OCI-LY1 (cell line): ENCODE data around the gene UBE4B.

Experiments
- H2AFZ ChIP-seq: fragments of 200-600 bp; sonication (generic), shearing (Covaris generic); 2 replicates; pipeline ENCODE4 v1.6.0; 2014; ENCODE audit warnings: antibody characterized with exemption, mild to moderate bottlenecking, low read length
- H3F3A ChIP-seq: fragments of 200-600 bp; sonication (generic), shearing (Covaris generic); 2 replicates; pipeline ENCODE4 v1.6.0; 2014; ENCODE audit warnings: mild to moderate bottlenecking, antibody characterized with exemption, low read length, moderate library complexity; ENCODE audit not compliant: insufficient read depth
- H3K27ac ChIP-seq: fragments of 200-600 bp; sonication (generic); 2 replicates; pipeline ENCODE4 v1.5.1; 2014; ENCODE audit warnings: low read length, mixed run types, mild to moderate bottlenecking, low read depth; ENCODE audit not compliant: poor library complexity, severe bottlenecking
- H3K27me3 ChIP-seq: fragments of 200-600 bp; sonication (generic); 2 replicates; pipeline ENCODE4 v1.6.0; 2014; ENCODE audit warnings: antibody characterized with exemption, mild to moderate bottlenecking, low read length, moderate library complexity; ENCODE audit not compliant: insufficient read depth
- H3K36me3 ChIP-seq: fragments of 200-600 bp; sonication (generic); 2 replicates; pipeline ENCODE4 v1.6.1; 2014; ENCODE audit warnings: mild to moderate bottlenecking, antibody characterized with exemption, low read length, moderate library complexity, mixed read lengths; ENCODE audit not compliant: insufficient read depth
- H3K4me1 ChIP-seq: fragments of 200-600 bp; sonication (generic); 2 replicates; pipeline ENCODE4 v1.5.1; 2014; ENCODE audit warnings: mild to moderate bottlenecking, low read length, moderate library complexity; ENCODE audit not compliant: insufficient read depth, severe bottlenecking
- H3K4me2 ChIP-seq: fragments of 200-600 bp; sonication (generic), shearing (Covaris generic); 2 replicates; pipeline ENCODE4 v1.6.1; 2014; ENCODE audit warnings: low read length
- H3K4me3 ChIP-seq: fragments of 200-600 bp; sonication (generic); 2 replicates; pipeline ENCODE4 v1.5.1; 2014; ENCODE audit warnings: low read length, low read depth, mild to moderate bottlenecking, mixed read lengths; ENCODE audit not compliant: poor library complexity, severe bottlenecking
- H3K79me2 ChIP-seq: fragments of 200-600 bp; shearing (Covaris generic); 2 replicates; pipeline ENCODE4 v1.6.1; 2016; ENCODE audit warnings: mixed run types, low read length, mixed read lengths; ENCODE audit not compliant: insufficient read depth
- H3K9ac ChIP-seq: fragments of 200-600 bp; sonication (generic), shearing (Covaris generic); 2 replicates; pipeline ENCODE4 v1.6.1; 2014; ENCODE audit warnings: mild to moderate bottlenecking, low read length, mixed read lengths
- H3K9me2 ChIP-seq: fragments of 200-600 bp; sonication (generic), shearing (Covaris generic); 2 replicates; pipeline ENCODE4 v1.6.1; 2014; ENCODE audit warnings: low read depth, mild to moderate bottlenecking, low read length, mixed read lengths
- H3K9me3 ChIP-seq: fragments of 200-600 bp; shearing (Covaris generic); 2 replicates; pipeline ENCODE4 v1.6.1; 2014; ENCODE audit warnings: low read length, mixed read lengths
- H4K20me1 ChIP-seq: fragments of 200-600 bp; sonication (generic), shearing (Covaris generic); 2 replicates; pipeline ENCODE4 v1.6.0; 2016; ENCODE audit warnings: mild to moderate bottlenecking, low read length; ENCODE audit not compliant: insufficient read depth
- CTCF ChIP-seq: fragments of 200-600 bp; sonication (generic), shearing (Covaris generic); IDR thresholded peaks from 2 replicates; pipeline ENCODE4 v1.5.1; 2017; ENCODE audit warnings: mild to moderate bottlenecking, antibody characterized with exemption, low read length, moderate library complexity, mixed read lengths
- EZH2 ChIP-seq: fragments of 200-600 bp; sonication (generic), shearing (Covaris generic); IDR thresholded peaks from 2 replicates; pipeline ENCODE4 v1.8.0; 2017; ENCODE audit warnings: borderline replicate concordance, mixed run types, mild to moderate bottlenecking, antibody characterized with exemption, low read length, moderate library complexity, mixed read lengths

Gene UBE4B

GRCh38 chr1:10177876-10178275 lies 145.1 kb downstream of the UBE4B start:
- Histone ChIP-seq H3K36me3 (peaks cover 29% of the 10 kb centered on the region), H3K9me2 (no peaks in the 10 kb centered on the region), H3K27me3 (no peaks in the 10 kb centered on the region), H3K79me2 (no peaks in the 10 kb centered on the region), H3K9ac (no peak overlapping the region), H4K20me1 (no peaks in the 10 kb centered on the region), H3K27ac (no peak overlapping the region), H3K9me3 (0 out of 2 replicates have a peak, but pooled peaks cover 4% of the 10 kb centered on the region), H3K4me2 (no peak overlapping the region), H3K4me3 (no peak overlapping the region), H3K4me1 (no peaks in the 10 kb centered on the region), H2AFZ (no peak overlapping the region), H3F3A (no peaks in the 10 kb centered on the region)
- TF ChIP-seq CTCF (no peak), EZH2 (no peak)

DNA sequence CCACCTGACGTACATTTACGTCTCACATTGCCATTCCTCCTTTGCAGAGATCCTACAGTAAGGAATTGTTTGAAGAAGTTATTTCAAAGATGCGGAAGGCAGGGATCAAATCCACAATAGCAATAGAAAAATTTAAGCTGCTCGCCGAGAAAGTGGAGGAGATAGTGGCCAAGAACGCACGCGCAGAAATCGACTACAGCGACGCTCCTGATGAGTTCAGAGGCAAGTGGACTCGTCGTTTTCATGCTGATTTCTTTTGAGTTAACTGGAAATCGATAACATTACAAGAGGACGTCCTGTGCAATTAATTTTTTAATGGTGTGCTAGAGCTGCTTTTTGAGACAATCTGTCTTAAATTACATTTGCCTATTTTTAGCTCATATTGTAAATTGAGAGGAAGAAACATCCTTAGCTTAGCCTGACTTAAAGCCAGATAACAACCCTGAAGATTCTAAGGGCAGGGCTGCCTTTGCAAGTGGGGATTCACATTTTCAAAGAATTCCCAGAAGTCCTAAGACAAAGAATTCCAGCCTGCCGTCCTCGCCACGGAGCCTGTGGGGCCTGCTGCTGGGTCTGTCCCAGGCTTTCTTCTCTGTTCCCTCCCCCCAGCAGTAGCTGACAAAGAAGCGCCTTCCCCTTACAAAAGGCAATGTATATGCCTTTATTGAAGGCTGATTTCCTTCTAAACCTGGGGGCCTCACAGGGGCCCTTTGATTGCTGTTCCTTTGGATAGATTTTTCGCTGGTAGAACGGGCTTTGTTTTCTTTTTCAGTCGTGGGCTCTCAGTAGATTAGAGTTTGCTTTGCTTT lies 146.0 kb downstream of the UBE4B start:
- no peaks in the 10 kb centered on the region for H3F3A ChIP-seq
- H3K4me1 ChIP-seq = no peaks in the 10 kb centered on the region
- H3K4me2 ChIP-seq = no peak overlapping the region
- no peak for TF ChIP-seq EZH2
- no peak for TF ChIP-seq CTCF
- peaks cover 28% of the 10 kb centered on the region for H3K36me3 ChIP-seq
- H4K20me1 ChIP-seq = no peaks in the 10 kb centered on the region
- H3K9me2 ChIP-seq = no peaks in the 10 kb centered on the region
- no peaks in the 10 kb centered on the region for H3K79me2 ChIP-seq
- no peak overlapping the region for H2AFZ ChIP-seq
- no peak overlapping the region for H3K27ac ChIP-seq
- no peak overlapping the region for H3K4me3 ChIP-seq
- no peak overlapping the region for H3K9ac ChIP-seq
- H3K27me3 ChIP-seq = no peaks in the 10 kb centered on the region
- H3K9me3 ChIP-seq = 0 out of 2 replicates have a peak, but pooled peaks cover 4% of the 10 kb centered on the region

- H3K4me3 ChIP-seq = no peak overlapping the region
- no peaks in the 10 kb centered on the region for H3F3A ChIP-seq
- no peaks in the 10 kb centered on the region for H3K27me3 ChIP-seq
- no peak overlapping the region for H2AFZ ChIP-seq
- TF ChIP-seq CTCF (no peak), EZH2 (no peak)
- no peaks in the 10 kb centered on the region for H3K4me1 ChIP-seq
- H3K36me3 ChIP-seq = peaks cover 28% of the 10 kb centered on the region
- H3K9me3 ChIP-seq = 0 out of 2 replicates have a peak, but pooled peaks cover 4% of the 10 kb centered on the region
- H3K27ac ChIP-seq = no peak overlapping the region
- H3K9me2 ChIP-seq = no peaks in the 10 kb centered on the region
- no peaks in the 10 kb centered on the region for H3K79me2 ChIP-seq
- H3K9ac ChIP-seq = no peak overlapping the region
- no peak overlapping the region for H3K4me2 ChIP-seq
- no peaks in the 10 kb centered on the region for H4K20me1 ChIP-seq
Observed at GRCh38 chr1:10179406-10180091, 146.8 kb downstream of the UBE4B start.
